Neural cell (in vitro differentiated cells): ENCODE data around the gene ETV6. TPM values are rescaled to one million over a fixed set of nuclear protein-coding genes. Genes with fewer than 3 reads are reported as not detected.

Experiments
- H2AFZ ChIP-seq: fragments of 200-600, 300-800 bp; sonication (generic), shearing (Covaris generic); 2 replicates; pipeline ENCODE4 v1.6.0; 2014; ENCODE audit warnings: low read depth, mild to moderate bottlenecking, antibody characterized with exemption, low read length, moderate library complexity
- H3F3A ChIP-seq: fragments of 200-600 bp; shearing (Covaris generic); 2 replicates; pipeline ENCODE4 v1.6.1; 2016; ENCODE audit warnings: mild to moderate bottlenecking, moderate library complexity, mixed read lengths, antibody characterized with exemption, low read length; ENCODE audit not compliant: insufficient read depth, poor library complexity, severe bottlenecking
- H3K27ac ChIP-seq: fragments of 200-600, 300-800 bp; sonication (generic), shearing (Covaris generic); 2 replicates; pipeline ENCODE4 v1.5.1; 2014; ENCODE audit warnings: mild to moderate bottlenecking, low read length, moderate library complexity
- H3K27me3 ChIP-seq: fragments of 300-800, 200-600 bp; sonication (generic), shearing (Covaris generic); 2 replicates; pipeline ENCODE4 v1.6.0; 2014; ENCODE audit warnings: mild to moderate bottlenecking, low read depth, low read length, moderate library complexity; ENCODE audit not compliant: insufficient read depth
- H3K36me3 ChIP-seq: fragments of 300-800, 200-600 bp; sonication (generic), shearing (Covaris generic); 2 replicates; pipeline ENCODE4 v1.5.1; 2014; ENCODE audit warnings: mild to moderate bottlenecking, antibody characterized with exemption, low read length, moderate library complexity; ENCODE audit not compliant: insufficient read depth
- H3K4me2 ChIP-seq: fragments of 300-800, 200-600 bp; sonication (generic), shearing (Covaris generic); 2 replicates; pipeline ENCODE4 v1.6.0; 2014; ENCODE audit warnings: mild to moderate bottlenecking, low read length
- H3K4me3 ChIP-seq: fragments of 300-800, 200-600 bp; sonication (generic), shearing (Covaris generic); 2 replicates; pipeline ENCODE4 v1.5.1; 2014; ENCODE audit warnings: mild to moderate bottlenecking, low read length, moderate library complexity
- H3K79me2 ChIP-seq: fragments of 200-600 bp; shearing (Covaris generic); replicated peaks from 2 replicates; pipeline ENCODE4 v1.6.0; 2014; ENCODE audit warnings: mild to moderate bottlenecking, low read length, moderate library complexity; ENCODE audit not compliant: insufficient read depth
- H3K9ac ChIP-seq: fragments of 300-800, 200-600 bp; sonication (generic), shearing (Covaris generic); 2 replicates; pipeline ENCODE4 v1.6.1; 2016; ENCODE audit warnings: mild to moderate bottlenecking, low read length, mixed read lengths
- H3K9me2 ChIP-seq: fragments of 200-600 bp; shearing (Covaris generic); 2 replicates; pipeline ENCODE4 v1.6.1; 2016; ENCODE audit warnings: mild to moderate bottlenecking, low read length, mixed read lengths; ENCODE audit not compliant: insufficient read depth
- H3K9me3 ChIP-seq: fragments of 200-600, 300-800 bp; sonication (generic), shearing (Covaris generic); 2 replicates; pipeline ENCODE4 v1.6.1; 2016; ENCODE audit warnings: mild to moderate bottlenecking, mixed run types, low read length, moderate library complexity, mixed read lengths
- H4K20me1 ChIP-seq: fragments of 200-600 bp; shearing (Covaris generic); 2 replicates; pipeline ENCODE4 v1.6.1; 2016; ENCODE audit warnings: mild to moderate bottlenecking, mixed run types; ENCODE audit not compliant: insufficient read depth
- EP300 ChIP-seq: fragments of 450-650 bp; conservative IDR thresholded peaks from 2 replicates; pipeline ENCODE4 v1.6.1; 2014; ENCODE audit warnings: antibody characterized with exemption, mild to moderate bottlenecking, moderate library complexity; ENCODE audit not compliant: poor library complexity, severe bottlenecking
- EZH2 ChIP-seq: fragments of 200-600, 300-800 bp; shearing (Covaris generic), sonication (generic); IDR thresholded peaks from 2 replicates; pipeline ENCODE4 v1.6.1; 2014; ENCODE audit warnings: antibody characterized with exemption, low read length, borderline replicate concordance, mild to moderate bottlenecking; ENCODE audit not compliant: insufficient read depth, poor library complexity, severe bottlenecking
- MXI1 ChIP-seq: fragments of 450-650 bp; conservative IDR thresholded peaks from 2 replicates; pipeline ENCODE4 v1.6.1; 2014; ENCODE audit warnings: antibody characterized with exemption, mild to moderate bottlenecking; ENCODE audit not compliant: poor library complexity, severe bottlenecking
- POLR2AphosphoS5 ChIP-seq: IDR thresholded peaks from 2 replicates; pipeline ENCODE4 v1.6.1; 2012
- RAD21 ChIP-seq: fragments of 450-650 bp; conservative IDR thresholded peaks from 2 replicates; pipeline ENCODE4 v1.6.1; 2014; ENCODE audit warnings: antibody characterized with exemption, mild to moderate bottlenecking, moderate library complexity
- SMC3 ChIP-seq: fragments of 450-650 bp; conservative IDR thresholded peaks from 2 replicates; pipeline ENCODE4 v1.6.1; 2014; ENCODE audit warnings: antibody characterized with exemption, mild to moderate bottlenecking, moderate library complexity; ENCODE audit not compliant: poor library complexity
- TAF1 ChIP-seq: IDR thresholded peaks from 2 replicates; pipeline ENCODE4 v1.6.1; 2012; ENCODE audit warnings: low read depth
- polyA plus RNA-seq: library from polyadenylated mRNA; depleted of rRNA; stranded (reverse); fragments of >200 nt; gene quantifications from 2 replicates; pipeline ENCODE4 v1.2.3, GENCODE V29; 2014
- TF ChIP-seq, protein P1 (sequence below): IDR thresholded peaks from 2 replicates; pipeline ENCODE4 v1.6.1; 2012; ENCODE audit warnings: borderline replicate concordance
- TF ChIP-seq, protein P2 (sequence below): fragments of 450-650 bp; IDR thresholded peaks from 2 replicates; pipeline ENCODE4 v1.5.1; 2014; ENCODE audit warnings: antibody characterized with exemption, mild to moderate bottlenecking, moderate library complexity; ENCODE audit not compliant: poor library complexity, severe bottlenecking

Gene ETV6
- polyA plus RNA-seq, 1 donor from 2014 or later: 1.6 TPM

DNA sequence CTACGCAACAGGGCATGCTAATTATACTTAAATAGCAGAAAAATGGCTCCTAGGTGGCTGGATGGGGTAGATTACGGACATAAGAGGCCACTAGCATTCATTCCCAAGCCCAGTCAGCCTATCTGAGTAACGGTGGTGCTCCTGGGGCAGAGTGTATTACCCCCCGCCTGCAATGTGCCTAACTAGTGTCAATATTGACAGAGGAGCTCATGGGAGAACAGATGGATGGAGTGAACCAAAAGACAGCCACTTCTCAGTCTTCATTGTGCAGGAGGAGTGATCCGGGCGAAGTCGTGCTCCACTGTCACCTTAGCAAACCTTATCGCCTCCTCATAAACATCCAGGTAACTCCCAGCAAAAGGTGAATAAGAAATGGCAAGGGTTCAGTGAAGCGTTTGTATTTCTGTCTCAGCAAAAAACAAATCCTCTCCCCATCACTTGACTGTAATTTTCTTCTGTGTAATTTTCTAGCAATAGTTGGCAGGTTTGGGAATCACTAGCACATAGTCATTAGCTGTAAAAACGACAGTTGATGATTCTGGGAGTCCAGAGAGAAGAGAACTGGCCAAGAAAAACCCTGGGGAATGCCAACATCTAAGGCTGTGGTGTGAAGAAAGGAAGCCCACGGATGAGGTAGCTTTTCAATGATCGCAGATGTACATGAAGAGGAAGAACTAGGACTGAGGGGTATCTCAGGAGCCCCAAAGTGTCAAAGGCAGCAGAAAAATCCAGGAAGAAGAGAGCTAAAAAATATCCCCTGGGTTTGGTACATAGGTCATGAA is 294.6 kb downstream of the ETV6 start:
- no peak overlapping the region for H3K27ac ChIP-seq
- H4K20me1 ChIP-seq: no peaks in the 10 kb centered on the region
- no peaks in the 10 kb centered on the region for H3K79me2 ChIP-seq
- H3K27me3 ChIP-seq: no peaks in the 10 kb centered on the region
- no peaks in the 10 kb centered on the region for H3K9me3 ChIP-seq
- H3F3A ChIP-seq: no peaks in the 10 kb centered on the region
- H3K9ac ChIP-seq: no peak overlapping the region
- no peaks in the 10 kb centered on the region for H3K36me3 ChIP-seq
- H3K4me3 ChIP-seq: no peak overlapping the region
- TF ChIP-seq SMC3 (no peak), MXI1 (no peak), TAF1 (no peak), POLR2AphosphoS5 (no peak), EP300 (no peak), RAD21 (no peak), EZH2 (no peak)
- TF ChIP-seq, protein P1, sequence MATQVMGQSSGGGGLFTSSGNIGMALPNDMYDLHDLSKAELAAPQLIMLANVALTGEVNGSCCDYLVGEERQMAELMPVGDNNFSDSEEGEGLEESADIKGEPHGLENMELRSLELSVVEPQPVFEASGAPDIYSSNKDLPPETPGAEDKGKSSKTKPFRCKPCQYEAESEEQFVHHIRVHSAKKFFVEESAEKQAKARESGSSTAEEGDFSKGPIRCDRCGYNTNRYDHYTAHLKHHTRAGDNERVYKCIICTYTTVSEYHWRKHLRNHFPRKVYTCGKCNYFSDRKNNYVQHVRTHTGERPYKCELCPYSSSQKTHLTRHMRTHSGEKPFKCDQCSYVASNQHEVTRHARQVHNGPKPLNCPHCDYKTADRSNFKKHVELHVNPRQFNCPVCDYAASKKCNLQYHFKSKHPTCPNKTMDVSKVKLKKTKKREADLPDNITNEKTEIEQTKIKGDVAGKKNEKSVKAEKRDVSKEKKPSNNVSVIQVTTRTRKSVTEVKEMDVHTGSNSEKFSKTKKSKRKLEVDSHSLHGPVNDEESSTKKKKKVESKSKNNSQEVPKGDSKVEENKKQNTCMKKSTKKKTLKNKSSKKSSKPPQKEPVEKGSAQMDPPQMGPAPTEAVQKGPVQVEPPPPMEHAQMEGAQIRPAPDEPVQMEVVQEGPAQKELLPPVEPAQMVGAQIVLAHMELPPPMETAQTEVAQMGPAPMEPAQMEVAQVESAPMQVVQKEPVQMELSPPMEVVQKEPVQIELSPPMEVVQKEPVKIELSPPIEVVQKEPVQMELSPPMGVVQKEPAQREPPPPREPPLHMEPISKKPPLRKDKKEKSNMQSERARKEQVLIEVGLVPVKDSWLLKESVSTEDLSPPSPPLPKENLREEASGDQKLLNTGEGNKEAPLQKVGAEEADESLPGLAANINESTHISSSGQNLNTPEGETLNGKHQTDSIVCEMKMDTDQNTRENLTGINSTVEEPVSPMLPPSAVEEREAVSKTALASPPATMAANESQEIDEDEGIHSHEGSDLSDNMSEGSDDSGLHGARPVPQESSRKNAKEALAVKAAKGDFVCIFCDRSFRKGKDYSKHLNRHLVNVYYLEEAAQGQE: no peak
- TF ChIP-seq, protein P2, sequence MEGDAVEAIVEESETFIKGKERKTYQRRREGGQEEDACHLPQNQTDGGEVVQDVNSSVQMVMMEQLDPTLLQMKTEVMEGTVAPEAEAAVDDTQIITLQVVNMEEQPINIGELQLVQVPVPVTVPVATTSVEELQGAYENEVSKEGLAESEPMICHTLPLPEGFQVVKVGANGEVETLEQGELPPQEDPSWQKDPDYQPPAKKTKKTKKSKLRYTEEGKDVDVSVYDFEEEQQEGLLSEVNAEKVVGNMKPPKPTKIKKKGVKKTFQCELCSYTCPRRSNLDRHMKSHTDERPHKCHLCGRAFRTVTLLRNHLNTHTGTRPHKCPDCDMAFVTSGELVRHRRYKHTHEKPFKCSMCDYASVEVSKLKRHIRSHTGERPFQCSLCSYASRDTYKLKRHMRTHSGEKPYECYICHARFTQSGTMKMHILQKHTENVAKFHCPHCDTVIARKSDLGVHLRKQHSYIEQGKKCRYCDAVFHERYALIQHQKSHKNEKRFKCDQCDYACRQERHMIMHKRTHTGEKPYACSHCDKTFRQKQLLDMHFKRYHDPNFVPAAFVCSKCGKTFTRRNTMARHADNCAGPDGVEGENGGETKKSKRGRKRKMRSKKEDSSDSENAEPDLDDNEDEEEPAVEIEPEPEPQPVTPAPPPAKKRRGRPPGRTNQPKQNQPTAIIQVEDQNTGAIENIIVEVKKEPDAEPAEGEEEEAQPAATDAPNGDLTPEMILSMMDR: no peak
- no peaks in the 10 kb centered on the region for H3K9me2 ChIP-seq
- H2AFZ ChIP-seq: no peak overlapping the region
- no peak overlapping the region for H3K4me2 ChIP-seq
